ENCODE results near the gene TNNT3.

GRCh38 chr11:1909524-1909923, 10.0 kb upstream of the TNNT3 start:
- TF ChIP-seq EP300 (IDR thresholded peaks at IDR 0.05) = no peak
- TF ChIP-seq CTCF (IDR thresholded peaks at IDR 0.05) = no peak
